DMS153 (cell line): ENCODE measurements around the gene COL4A1.

Source experiments
- DNase-seq: peaks from one replicate; lab custom pipeline; 2025; lab: John Stamatoyannopoulos, UW

COL4A1 gene

DNA sequence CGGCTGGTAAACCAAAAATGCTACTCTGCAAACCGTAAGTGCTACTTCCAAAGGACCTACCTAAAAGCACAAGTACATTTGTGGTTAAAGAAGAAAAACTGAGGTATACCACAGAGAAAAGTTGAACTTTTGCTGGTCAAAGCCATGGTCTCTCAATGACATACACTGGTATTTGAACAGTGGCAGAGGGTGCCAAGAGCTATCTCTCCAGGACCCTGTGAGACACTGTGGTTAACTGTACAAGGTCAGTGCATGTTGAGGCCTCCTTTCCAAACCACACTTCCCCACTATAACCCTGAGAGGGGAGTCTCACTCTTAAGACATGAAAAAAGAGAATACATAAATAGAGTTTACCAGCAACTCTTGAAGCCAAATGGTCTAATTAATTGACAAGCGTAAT lies 49.5 kb downstream of the COL4A1 start:
- DNase-seq = no peak

DNA sequence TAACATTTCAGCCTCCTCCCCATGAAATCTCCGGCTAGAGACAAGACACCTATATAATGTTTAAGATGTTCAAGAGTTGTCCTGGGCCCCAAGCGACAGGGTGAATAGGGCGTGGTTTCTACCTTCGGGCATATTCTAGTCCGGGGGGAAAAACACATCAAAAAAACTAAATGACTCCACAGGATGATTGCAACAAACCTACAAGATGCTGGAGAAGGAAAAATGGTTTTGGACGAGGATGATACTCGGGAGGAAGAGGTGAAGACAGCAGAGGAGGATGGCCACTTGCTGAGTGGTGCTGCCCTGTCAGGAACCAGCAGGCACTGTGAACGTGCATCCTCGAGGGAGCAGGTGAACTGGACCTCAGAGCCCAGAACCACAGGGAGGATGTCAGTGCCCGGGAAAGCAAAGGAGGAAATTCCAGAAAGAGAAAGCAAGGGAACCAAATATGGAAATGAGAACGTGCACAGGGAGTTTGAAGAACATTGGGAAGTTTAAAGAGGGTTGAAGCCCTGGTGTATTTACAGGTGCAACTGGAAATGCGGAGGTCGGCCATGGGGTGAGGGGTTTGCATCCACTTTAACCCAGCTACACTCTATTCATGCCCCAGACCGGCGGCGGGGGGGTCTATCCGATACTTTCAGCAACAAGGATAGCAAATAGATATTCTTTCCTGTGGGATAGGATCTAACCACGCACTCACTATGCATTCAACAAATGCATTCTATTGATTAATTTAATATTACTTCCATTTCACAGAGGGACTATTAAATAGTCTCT lies 50.6 kb downstream of the COL4A1 start:
- no peak for DNase-seq

DNA sequence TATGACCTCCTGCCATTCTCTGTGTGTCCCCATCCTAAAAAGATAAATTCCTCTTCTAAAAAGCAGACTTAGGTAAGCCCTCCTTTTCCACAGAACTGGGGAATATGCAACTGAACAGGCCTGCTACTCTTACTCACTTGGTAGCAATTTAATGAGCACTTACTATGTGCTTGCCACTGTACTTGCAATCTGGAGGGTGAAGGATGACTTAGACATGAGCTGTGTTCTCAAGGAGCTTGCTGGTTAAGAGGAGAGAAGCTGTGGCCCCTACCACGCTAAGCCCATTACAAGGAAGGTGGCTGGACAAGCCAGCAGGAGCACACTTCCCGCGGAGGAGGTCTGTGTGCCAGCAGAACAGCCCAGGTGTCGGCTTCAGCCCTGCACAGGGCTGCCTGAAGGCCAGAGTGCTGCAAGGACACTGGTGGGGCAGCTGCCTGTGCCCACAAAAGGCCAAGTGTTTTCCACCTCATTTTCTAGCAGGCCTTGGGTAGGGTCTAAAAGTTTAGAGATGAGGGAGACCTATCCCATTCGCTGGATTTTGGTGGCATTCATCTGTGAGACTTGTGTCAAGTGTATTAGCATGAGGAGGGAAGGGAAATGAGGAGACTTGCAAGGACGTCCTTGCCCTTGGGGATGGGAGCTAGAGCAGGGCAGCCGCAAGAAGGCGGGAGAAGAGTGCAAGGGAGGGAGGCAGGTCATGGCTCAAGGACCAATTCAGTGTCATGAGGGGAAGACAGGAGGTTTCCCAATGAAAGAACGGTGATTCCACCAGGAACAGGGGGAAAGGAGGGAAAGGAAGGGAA lies 52.0 kb downstream of the COL4A1 start:
- no peak for DNase-seq

DNA sequence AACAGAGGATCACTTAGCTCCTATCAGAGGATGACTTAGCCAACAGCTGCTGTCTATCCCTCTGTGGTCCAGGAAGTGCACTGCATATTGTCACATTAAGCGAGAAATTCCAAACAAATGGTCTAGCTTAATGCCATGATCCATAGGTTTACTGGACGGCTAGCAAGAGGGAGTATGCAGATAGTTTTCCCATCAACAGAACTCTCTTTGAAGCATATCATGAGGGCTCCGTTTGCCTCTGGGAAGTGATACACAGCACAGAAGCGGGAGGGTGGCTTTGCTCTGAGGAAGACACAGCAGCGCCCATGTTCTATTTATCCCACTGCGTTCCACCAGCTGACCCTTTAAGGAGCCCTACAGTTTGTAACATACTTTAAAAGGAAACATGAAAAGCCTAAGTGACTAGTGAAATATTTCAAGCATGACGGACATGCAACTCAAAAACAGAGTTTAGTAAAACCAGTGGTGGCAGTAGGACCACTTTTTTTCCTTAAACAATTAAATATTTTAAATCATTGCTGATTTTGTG lies 52.7 kb downstream of the COL4A1 start:
- no peak for DNase-seq

DNA sequence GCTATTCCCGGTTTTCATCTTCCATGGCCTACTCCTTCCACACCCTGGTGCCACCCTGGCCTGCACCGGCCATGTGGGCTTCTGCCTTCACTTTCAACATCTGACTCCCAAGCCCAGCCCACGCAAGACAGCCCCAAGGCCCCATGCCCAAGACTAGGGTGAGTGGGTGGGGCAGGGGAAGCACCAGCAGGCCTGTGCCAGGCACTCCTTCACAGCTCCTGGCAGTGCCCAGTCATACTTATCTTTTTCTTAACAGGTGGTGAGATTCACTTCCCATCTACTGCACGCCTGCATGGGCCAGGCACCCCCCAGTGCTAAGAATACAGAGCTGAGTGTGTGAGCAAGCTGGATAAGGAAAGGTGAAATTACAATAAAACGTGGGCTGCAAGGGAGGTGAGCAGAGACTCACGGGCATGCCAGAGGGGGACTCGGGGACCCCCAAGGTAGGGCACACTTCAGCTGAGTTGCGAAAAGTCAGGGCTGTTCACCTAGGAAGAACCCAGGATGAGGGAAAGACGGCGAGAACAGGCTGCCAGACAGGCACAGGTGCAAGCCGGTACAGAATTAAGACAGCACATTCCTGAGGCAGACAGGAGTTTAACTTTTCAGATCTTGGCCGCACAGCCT lies 55.7 kb downstream of the COL4A1 start:
- DNase-seq = no peak

DNA sequence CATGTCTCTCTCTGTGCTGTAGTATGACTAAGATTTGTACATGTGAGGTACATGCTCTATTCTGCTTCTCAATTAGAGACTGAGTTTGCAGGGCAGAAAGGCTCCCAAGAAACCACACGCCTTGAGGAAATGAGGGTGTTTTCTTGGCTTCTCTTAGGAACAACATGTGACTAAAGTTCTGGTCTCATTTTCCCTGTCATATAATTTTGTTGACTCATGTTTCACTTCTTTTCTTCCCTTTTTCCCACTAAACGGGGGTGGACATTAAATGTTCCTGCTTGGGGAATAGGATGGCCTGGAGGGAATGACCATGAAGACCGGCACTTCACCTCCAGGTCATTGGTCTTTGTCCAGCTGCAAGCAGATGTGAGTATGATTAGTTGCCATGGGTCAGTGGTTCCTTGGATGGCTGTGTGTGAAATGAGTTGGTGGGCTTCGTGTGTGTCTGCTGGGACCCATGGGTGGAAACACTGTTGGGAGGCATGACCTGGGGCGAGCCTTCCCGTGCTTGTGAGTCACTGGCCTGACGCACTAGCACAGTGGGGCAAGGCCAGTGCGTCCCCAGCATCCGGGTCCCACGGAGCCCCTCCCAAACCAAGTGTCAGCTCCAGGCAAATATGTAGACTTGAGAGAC lies 56.6 kb downstream of the COL4A1 start:
- DNase-seq = no peak

DNA sequence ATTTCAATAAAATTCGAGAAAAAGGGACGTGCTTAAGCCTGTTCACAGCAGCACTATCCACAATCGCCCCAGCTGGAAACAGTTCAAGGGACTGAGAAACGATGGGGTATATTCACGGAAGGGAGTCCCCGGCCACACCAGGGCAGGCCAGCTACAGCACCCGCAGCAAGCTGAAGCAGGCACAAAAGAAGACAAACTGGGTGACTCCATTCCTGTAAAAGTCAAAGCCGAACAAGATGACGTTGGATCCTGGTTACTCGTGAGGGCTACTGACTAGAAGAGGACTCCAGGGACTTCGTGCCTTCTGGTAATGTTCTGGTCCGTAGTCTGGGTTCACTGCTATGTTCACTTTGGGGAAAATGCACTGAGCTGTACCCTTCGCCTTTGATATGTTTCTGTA lies 57.6 kb downstream of the COL4A1 start:
- no peak for DNase-seq

DNA sequence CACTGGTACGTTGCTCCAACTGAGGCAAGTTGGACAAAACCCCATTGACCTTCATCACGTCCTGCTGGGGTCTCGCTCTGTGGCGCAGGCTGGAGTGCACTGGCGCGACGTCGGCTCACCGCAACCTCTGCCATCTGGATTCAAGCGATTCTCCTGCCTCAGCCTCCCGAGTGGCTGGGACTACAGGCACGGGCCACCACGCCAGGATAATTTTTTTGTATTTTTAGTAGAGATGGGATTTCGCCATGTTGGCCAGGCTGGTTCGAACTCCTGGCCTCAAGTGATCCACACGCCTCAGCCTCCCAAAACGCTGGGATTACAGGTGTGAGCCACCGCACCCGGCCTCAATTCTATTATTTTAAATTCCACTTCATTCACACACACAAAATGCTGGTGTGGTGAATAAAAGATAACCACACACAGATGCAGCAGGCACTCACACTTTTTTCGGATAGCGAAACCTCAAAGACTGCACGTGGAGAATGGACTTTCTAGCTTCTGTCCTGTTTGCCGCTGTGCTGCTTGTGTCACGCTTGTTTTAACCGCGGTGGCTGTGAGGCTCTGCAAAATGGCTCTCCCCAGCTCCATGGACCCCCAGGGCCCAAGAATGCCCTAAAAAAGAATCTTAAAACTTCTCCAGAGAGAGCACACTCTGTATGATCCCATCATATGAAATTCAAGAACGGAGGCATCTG lies 58.4 kb downstream of the COL4A1 start:
- DNase-seq = no peak

DNA sequence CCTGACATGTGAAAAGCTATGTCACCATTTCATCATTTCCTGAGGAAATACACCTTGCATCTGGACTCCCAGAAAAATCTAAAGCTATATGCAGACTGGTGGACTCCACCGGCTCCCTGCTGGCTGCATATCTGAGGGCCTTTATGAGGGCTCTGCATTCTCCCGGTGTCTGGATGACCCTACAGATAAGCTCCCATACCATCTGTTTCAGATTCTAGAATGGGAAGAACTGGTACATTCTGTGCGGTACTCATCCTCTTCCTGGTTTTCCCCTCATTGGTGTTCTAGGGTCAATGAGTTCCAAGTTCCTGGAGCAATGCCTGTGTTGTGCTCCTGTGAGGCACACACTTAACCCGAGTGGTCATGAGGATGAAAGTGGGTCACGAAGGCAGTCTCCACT lies 60.4 kb downstream of the COL4A1 start:
- no peak for DNase-seq

DNA sequence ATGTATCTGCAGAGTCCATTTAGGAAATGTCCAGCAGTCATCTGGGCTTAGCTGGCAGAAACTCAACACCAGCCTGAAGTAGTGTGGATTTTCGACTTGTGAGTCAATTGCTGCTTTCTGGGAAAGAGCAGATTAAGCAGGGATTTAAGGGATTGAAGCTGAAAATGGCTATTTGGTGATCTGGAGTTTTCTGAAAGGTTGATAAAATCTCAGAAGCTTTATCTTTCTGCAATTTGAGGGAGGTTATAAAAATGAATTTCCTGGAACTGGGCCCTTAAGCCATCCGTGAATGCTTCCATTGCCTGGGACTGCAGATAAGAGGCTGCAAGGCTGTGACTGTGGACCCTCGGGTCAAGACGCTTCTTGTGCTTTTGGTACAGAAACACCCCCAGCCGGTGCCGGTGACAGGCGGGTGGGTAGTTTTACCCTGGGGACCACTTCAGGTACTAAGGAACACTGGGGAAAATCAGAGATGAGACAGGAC lies 61.5 kb downstream of the COL4A1 start:
- no peak for DNase-seq

DNA sequence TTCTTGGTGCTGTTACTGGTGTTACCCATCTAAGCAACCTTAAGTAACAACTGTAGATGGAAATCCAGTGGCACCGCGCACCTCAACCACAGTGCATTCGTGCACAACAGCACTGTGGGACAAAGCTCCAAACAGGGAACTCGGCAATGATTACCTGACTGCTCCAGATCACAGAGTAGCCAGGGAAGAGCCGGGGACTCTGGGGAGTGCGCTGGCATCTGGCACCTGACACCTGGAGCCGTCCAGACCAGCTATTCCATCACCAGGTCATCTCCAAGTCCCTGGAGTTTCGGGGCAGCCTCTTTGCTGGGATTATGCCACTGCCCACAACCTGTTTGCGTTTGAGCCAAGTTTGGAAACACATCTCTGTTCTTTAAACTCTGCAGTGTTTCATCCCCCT lies 62.0 kb downstream of the COL4A1 start:
- no peak for DNase-seq

DNA sequence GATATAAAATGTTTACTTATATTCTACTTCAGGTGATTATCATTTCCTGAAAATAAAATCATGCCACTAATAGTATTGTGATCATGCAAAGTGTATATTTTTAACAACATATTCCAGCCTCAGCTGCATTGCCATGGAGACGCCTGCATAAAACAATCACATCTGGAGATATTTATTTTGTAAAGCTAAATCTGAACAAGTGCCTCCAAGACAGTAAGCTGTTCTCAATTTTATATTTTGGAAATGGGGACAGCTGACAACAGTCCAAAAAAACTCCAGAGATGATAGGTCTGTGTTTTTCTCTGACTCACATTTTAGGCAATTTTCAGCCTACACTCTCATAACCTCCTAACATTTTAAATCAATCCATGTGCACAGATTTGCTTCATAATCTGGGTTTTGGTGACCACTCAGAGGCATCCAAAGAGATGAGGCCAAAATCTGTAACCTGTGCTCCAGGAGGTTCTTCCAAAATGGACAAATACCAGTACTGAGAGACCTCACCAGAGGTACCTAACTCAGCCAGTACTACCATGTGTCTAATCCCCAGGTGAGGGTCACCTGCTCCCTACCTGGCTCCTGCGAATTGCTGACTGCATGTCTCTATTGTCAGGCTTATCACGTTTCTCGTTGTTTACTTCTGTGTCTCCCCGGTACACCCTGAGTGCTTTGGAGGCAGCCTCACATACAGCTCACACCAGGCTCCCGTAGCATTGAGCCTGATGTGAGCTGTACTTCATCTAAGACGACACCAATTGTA lies 62.7 kb downstream of the COL4A1 start:
- peak; percentile 39 for DNase-seq

DNA sequence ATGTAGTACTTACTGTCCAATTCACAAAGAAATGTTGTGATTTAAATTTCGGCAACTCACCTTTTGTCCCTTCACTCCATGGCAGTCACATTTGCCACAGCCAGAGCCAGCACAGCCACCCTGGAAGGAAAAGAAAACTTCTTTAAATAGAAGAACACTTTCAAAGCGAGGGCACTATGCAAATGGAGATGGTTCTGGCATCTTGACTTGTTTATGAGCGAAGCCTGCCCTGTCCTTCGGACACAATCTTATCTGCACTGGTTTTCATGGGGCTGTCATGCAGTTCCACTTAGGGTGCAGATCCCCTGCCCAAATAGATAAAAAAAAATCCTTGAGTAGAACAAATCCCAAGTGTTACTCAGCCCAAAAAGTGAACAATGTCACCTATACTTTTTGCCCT lies 64.3 kb downstream of the COL4A1 start:
- no peak for DNase-seq

DNA sequence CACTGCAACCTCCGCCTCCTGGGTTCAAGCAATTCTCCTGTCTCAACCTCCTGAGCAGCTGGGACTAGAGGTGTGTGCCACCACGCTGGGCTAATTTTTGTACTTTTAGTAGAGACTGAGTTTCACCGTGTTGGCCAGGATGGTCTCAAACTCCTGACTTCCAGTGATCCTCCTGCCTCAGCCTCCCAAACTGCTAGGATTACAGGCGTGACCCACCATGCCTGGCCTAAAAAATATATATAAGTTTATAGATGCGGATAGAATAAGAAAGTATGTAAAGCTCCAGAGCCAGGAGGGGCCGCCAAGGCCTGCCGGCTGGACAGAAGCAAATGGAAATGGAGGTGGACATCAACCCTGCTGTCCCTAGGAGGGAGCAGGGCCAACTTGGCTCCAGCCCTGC lies 66.0 kb downstream of the COL4A1 start:
- no peak for DNase-seq

DNA sequence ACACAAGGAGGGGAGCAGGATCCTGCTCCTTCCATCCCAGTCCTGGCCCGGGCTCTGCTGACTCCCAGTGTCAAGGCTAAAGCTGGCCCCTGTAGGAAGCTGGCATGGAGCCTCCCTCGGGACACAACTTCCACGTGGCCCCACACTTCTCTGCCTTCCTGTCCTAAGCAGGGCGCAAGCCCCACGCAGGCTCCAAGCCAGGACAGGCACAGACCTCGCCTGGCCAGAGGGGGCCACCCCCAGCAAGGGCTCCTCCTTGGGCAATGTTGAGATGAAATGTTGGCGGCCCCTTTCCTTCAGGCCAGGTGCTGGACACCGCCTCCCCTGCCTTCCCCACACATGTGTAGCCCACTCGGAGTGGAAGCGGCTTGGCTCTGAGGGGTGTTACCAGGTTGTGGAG lies 66.6 kb downstream of the COL4A1 start:
- no peak for DNase-seq

DNA sequence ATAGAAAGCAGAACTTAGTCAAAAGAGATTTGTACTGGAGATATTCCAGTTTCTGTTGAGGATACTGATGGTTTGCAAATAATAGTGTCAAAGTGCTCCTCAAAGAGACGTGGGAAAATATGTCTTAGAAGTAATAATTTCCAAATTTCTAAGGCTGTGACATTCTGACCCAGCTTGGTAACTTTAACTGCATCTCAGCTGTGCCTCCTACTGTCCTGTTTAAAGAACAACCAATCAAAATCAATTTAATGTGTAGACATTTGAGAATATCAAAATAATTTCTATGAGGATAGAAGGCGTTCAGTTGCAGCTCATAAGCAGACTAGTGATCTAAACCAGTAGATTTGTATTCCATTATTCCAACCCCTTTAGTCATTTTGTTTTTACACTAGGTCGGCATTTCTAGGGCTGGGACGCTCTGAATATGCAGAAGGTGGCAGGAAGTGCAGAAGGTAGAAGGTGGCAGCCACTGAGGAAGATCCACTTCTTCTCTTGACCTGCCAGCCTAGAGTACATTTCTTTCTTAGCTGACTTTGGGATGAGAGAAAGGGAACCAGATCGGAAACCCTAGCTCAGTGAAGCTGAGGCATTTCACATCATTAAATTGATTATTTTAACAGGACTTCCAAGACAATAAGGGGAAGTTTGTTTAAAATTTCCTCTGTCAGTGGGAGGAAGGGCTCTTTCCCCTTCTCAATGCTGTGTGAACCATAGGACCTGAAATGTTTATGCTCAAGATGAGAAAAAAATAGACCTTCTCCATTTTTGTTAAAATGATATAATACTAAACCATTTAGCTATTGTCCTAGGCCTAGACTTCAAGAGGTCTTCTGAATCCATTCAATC lies 67.5 kb downstream of the COL4A1 start:
- no peak for DNase-seq

DNA sequence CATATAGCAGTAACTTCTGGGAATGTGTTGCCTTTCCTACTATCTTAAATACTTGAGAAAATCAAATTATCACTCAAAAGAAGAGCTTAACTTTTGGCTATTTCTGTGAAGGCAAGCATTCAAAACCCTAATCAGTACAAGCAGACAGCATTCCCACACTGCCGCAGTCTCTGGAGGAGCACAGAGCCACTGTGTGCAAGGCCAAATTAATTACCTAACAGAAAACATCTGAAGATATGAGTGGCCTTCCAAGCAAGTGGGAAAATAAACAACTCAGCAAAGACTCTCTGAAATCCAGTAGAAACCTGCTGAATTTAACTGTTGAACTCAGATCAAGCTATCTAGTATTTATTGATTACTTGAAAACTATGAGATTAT lies 68.2 kb downstream of the COL4A1 start:
- DNase-seq = no peak

DNA sequence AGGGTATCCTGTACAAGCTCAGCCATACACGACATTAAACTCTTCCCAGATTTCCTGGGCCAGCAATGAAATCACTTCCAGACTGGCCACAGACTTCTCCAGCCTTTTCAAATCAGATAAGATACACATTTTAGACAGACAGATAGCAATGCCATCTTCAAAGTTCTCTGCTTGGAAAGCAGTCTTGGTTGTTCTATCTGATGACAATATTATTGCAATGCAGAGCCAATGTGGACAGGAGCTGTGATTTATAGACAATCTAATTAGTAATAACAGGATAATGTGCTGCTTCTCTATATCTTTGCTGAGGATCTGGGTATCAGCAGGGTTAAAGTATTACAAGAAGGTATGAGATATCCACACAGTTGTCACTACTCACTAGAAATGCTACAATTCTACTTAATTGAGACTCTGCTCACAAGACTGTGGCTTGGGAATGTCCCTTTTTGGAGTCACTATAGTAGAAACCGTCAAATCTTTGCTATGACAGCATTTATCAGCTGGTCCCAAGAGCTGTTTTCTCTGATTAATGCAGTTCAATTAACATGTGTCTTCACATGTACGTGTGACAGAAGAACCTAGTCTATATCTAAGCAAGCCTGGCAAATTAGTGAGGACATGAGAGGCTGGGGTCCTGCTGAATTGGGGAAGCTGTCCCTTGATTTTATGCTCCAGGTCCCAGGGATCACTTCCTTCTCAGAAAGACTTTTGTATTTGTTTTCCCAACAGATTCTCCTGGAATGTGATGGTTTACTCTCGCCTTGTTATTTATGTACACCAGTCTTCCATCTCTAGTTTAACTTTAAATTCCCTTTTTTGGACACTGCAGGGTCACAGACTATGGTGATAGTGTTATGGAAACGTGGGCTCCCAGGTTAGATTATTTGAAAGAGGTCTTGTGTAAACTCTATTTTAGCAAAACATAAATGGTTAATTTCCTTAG lies 68.8 kb downstream of the COL4A1 start:
- no peak for DNase-seq

DNA sequence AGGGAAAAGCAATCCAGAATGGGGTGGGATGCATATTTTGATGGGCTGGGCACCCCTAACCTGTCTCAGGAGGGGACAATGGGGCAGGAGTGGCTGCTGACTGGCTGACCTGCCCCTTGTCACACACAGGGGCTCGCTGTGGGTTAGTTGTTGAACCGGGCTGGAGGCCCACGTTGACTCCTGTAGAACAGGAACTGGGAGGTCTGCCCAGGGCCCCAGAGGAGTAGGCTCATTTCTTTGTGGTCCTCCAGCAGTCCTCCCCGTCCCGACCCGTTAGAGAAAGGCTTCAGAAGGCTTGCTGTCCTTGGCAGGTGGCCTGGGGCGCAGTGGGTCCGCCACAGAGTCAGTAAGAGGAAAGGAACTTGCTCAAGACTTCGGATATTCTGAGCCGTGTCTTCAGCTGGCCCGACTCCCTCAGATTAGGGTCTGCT lies 70.1 kb downstream of the COL4A1 start:
- DNase-seq = no peak
